HG02885 (cell line): ENCODE results near the gene GABBR2.
"Not testable (repeated sequence)": the region's sequence is repeated elsewhere in the genome, so short reads cannot be mapped to it uniquely, and the experiment has no call there.

Experiments
- ATAC-seq: cut with Tn5 transposase; IDR thresholded peaks from one replicate; pipeline ENCODE4 v1.9.1; 2021; ENCODE audit warnings: mild to moderate bottlenecking; ENCODE audit not compliant: unreplicated experiment, poor library complexity

The GABBR2 gene

DNA sequence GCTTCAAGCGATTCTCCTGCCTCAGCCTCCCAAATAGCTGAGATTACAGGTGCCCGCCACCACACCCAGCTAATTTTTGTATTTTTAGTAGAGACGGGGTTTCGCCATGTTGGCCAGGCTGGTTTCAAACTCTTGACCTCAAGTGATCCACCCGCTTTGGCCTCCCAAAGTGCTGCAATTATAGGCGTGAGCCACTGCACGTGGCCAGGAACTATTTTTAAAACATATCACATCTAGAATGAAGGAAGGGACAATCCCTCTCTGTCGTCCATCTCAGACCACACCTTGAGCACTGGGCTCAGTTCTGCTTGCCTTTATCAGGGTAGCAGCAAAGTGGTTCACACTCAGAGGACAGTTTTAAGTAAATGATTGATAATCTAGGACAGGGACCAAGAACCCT lies 207.5 kb downstream of the GABBR2 start:
- ATAC-seq: not testable (repeated sequence)

- no peak for ATAC-seq
Measured at GRCh38 chr9:98500337-98500919, 208.3 kb downstream of the GABBR2 start.

DNA sequence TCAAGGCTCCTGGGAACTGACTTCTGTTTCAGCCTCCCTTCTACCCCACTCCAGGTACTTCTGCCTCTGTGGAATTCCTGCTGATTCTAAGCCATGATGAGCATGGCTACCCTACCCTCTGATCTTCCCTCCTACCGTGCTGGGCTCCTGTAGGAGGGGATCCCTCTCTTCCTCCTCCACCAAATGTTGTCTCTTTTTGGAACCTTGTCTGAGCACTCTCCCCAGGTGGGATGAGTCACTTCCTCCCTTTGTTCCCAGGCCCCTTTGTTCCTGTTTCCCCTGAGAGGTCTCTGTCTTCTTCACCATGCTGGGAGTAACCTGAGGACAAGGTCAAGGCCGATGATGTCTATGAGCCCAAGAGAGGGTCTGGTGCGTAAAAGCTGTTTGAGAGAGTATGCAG lies 213.2 kb downstream of the GABBR2 start:
- no peak for ATAC-seq

DNA sequence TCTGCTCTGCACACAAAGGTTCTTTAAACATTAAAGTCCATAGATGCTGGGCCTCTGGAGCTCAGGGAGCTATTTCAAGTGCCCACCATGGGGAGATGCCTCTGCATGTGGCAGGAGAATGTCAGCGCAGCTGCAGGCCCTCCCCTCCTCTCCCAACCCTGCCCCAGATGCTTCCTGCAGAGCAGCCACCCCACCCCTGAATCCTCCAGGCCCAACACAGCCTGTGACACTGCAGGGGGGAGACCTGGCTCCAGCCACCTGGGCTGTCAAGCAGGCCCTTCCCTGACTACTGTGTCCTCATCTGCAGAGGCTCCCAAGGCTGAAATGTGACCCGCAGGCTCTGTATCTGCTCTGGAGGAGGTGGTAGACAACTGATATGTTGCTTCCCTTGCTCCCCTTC lies 213.9 kb downstream of the GABBR2 start:
- no peak for ATAC-seq

DNA sequence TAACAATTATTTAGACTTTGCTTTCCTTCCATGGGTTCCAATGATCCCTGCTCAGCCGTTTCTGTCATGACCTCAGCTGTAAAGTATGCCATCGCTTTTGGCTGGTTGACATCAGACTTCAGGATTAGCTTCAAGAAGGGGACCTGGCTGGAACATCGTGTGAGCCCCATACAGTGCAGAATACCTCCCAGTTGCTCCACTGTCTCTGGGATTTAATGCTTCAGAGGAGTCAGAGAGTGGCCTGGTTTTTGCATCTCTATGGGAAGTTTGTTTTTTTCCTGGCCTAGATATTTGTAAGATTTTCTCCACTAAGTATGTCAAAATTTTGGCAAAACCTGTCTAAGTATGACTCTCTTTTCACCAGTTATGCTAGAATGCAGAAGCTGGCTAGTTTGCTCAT lies 216.9 kb downstream of the GABBR2 start:
- ATAC-seq: no peak

DNA sequence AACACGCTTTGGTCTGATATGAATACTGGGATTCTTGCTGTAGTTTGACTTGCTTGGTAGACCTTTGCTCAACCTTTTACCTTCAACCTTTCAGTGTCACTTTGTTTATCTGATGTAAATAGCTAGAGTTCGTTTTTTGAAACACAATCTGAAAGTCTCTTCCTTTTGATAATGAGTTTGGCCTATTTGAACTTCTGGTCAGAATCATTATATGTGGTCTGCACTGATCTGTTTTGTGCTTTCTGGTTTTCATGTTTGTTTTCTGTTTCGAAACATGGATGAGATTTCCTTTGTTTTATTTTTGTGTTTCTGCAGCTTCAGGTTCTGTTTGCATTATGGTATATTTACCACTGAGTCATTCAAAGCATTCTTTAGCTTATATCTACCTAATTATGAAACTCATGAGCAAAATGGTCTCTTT lies 217.5 kb downstream of the GABBR2 start:
- peak; percentile 62 for ATAC-seq

GRCh38 chr9:98488571-98489312 lies 220.0 kb downstream of the GABBR2 start:
- no peak for ATAC-seq

DNA sequence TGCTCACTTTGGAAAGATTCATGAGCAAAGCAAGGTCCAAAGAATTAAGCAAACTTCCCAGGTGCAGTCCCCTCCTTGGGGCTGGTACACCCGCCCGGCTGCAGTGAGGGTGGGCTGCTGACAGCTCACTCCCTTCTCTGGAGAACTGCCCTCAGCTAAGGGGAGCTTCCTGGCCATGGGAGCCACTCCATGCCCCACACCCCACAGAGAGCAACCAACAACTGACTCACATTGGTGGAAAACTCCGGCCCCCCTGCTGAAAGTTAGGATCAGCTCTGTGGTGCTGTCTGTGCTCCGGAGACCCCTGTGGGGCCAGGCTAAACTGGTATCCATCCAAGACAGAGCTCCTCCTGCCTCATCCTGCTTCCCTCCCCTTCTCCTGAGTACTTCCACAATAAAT lies 223.0 kb downstream of the GABBR2 start:
- ATAC-seq: no peak

DNA sequence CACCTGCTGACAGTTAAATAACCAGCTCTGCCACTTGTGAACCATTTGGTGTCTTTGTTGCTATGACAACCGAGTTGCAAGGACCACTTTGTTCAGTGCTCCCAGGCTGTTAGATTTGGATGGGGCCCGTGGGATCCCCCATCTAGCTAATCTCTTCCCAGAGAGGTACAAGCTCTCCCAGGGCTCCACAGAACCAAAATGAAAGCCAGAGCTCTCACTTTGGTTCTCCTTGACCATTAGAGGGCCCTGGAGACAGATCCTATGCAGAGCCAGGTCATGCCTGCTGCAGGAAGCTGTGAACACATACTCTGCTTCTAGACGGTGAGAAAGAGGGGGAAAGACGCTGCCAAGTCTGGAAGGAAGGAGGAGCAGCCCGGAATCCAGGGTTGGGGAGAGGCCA lies 224.6 kb downstream of the GABBR2 start:
- no peak for ATAC-seq

- no peak for ATAC-seq
Measured at GRCh38 chr9:98482226-98482625, 226.5 kb downstream of the GABBR2 start.

DNA sequence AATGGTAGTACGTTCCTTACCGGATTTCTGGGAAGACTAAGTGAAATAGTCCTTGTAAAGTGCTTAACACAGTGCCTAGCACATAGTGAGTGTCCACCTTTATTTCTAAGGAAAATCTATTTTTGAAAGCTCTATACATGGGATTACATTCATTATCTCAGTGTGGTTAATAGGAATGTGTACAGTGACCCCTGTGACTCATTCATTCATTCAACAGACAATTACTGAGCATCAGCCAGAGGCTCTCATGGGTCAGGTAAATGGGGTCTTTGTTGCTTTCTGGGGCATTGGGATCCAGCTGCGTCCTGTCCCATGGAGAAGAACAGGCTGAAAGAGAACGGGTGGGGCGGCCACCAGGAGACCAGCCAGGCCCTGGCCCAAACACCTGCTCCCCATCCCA lies 227.1 kb downstream of the GABBR2 start:
- ATAC-seq: no peak

GRCh38 chr9:98479967-98480847 lies 228.5 kb downstream of the GABBR2 start:
- ATAC-seq: no peak

GRCh38 chr9:98479449-98479848 lies 229.3 kb downstream of the GABBR2 start:
- ATAC-seq: no peak

DNA sequence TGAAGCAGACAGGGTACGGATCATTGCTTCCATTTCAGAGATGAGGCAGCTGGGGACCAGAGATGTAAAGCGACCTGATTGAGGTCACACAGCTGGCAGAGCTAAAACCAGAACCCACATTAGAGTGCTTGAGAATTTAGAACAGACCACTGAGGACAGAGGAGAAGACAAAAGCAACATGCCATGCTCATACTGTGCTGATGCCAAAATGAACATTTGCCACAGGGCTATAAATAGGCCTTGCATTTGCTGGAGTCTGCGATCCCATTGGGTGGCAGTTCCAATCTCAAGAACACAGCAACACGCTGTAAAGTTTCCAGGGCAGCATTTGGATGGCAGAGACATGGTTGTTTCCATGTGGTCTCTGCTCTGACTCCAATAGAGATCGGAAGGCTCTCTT lies 230.9 kb downstream of the GABBR2 start:
- ATAC-seq: no peak

GRCh38 chr9:98472216-98472615 lies 236.5 kb downstream of the GABBR2 start:
- no peak for ATAC-seq

- ATAC-seq: no peak
Measured at GRCh38 chr9:98471185-98471584, 237.6 kb downstream of the GABBR2 start.

DNA sequence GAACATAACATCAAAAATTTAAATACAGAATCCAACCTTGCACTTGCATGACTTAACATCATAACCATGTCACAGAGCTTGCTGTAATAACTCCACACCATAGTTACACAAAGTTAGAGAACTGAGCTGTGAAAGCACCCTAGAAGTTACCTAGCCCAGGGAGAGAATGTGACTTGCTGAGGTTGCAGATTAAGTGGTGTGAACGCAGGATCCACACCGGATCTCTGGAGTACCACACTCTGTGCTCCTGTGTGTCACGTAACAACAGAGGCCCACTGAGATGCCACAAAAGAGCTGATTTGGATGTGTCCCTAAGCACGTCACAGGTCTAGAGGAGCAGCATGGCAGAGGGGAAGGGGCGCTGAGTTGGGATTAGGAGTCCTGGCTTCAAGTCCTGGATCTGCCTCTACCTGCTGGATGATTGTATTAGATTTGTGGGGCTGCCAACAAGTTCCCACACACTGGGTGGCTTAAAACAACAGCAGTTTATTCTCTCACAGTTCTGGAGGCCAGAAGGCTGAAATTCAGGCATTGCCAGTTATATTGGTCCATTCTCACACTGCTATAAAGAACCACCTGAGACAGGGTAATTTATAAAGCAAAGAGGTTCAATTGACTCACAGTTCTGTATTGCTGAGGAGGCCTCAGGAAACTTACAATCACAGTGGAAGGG lies 240.0 kb downstream of the GABBR2 start:
- ATAC-seq: no peak

GRCh38 chr9:98465799-98466198 lies 242.9 kb downstream of the GABBR2 start:
- no peak for ATAC-seq

DNA sequence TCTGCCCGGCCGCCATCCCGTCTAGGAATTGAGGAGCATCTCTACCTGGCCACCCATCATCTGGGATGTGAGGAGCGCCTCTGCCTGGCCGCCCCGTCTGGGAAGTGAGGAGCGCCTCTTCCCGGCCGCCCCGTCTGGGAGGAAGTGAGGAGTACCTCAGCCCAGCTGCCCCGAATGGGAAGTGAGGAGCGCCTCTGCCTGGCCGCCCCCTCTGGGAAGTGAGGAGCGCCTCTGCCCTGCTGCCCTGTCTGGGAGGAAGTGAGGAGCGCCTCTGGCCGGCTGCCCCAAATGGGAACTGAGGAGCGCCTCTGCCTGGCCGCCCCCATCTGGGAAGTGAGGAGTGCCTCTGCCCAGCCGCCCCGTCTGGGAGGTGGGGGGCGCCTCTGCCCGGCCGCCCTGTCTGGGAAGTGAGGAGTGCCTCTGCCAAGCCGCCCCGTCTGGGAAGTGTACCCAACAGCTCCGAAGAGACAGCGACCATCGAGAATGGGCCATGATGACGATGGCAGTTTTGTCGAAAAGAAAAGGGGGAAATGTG lies 244.5 kb downstream of the GABBR2 start:
- not testable (repeated sequence) for ATAC-seq

DNA sequence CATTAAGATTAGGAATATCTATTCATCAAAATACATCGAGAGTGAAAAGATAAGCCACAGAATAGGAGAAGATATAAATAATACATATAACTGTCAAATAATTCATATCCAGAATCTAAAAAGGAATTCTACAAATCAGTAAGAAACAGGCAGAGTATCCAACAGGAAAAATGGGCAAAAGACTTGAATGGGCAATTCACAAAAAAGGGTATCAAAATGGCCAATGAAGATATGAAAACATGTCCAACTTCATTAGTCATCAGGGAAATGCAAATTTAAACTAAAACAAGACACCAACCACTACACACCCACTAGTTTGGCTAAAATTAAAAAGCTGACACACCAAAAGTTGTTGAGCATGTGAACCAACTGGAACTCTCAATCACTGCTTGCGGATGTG lies 246.4 kb downstream of the GABBR2 start:
- ATAC-seq: no peak
